MM.1S (cell line): Measurements from ENCODE around the gene MT1F.
A peak's percentile ranks its signal among the peaks of the same experiment; 100 is the strongest.

Source experiments
- DNase-seq: peaks from one replicate; pipeline ENCODE4 v3.0.0-alpha.2; 2015
- H2AFZ ChIP-seq: fragments of 300-600 bp; sonication (generic); 2 replicates; pipeline ENCODE4 v1.6.0; 2016; ENCODE audit warnings: antibody characterized with exemption, low read length
- H3F3A ChIP-seq: fragments of 300-600 bp; sonication (generic); 2 replicates; pipeline ENCODE4 v1.6.1; 2016; ENCODE audit warnings: mild to moderate bottlenecking, antibody characterized with exemption, low read length, moderate library complexity, mixed read lengths; ENCODE audit not compliant: insufficient read depth
- H3K27ac ChIP-seq: fragments of 300-600 bp; sonication (generic); 2 replicates; pipeline ENCODE4 v1.5.1; 2016; ENCODE audit warnings: mild to moderate bottlenecking, low read length
- H3K27me3 ChIP-seq: fragments of 300-600 bp; sonication (generic); replicated peaks from 2 replicates; pipeline ENCODE4 v1.6.0; 2016; ENCODE audit warnings: low read length; ENCODE audit not compliant: insufficient read depth
- H3K36me3 ChIP-seq: fragments of 300-600 bp; sonication (generic); replicated peaks from 2 replicates; pipeline ENCODE4 v1.6.1; 2016; ENCODE audit warnings: mild to moderate bottlenecking, low read length, mixed read lengths; ENCODE audit not compliant: insufficient read depth
- H3K4me1 ChIP-seq: fragments of 300-600 bp; sonication (generic); 2 replicates; pipeline ENCODE4 v1.6.1; 2016; ENCODE audit warnings: low read length, mixed read lengths
- H3K4me2 ChIP-seq: fragments of 300-600 bp; sonication (generic); 2 replicates; pipeline ENCODE4 v1.6.0; 2016; ENCODE audit warnings: low read depth, low read length
- H3K4me3 ChIP-seq: fragments of 300-600 bp; sonication (generic); 2 replicates; pipeline ENCODE4 v1.5.1; 2016; ENCODE audit warnings: low read length, mixed read lengths
- H3K79me2 ChIP-seq: fragments of 300-600 bp; sonication (generic); 2 replicates; pipeline ENCODE4 v1.6.1; 2016; ENCODE audit warnings: mixed run types, low read length, mixed read lengths
- H3K9ac ChIP-seq: fragments of 300-600 bp; sonication (generic); 2 replicates; pipeline ENCODE4 v1.6.1; 2016; ENCODE audit warnings: low read length, mixed read lengths
- H3K9me2 ChIP-seq: fragments of 300-600 bp; sonication (generic); replicated peaks from 2 replicates; pipeline ENCODE4 v1.6.1; 2016; ENCODE audit warnings: mild to moderate bottlenecking, low read length, mixed read lengths; ENCODE audit not compliant: insufficient read depth
- H3K9me3 ChIP-seq: fragments of 300-600 bp; sonication (generic); replicated peaks from 2 replicates; pipeline ENCODE4 v1.6.1; 2016; ENCODE audit warnings: mild to moderate bottlenecking, low read length, mixed read lengths; ENCODE audit not compliant: insufficient read depth
- H4K20me1 ChIP-seq: fragments of 300-600 bp; sonication (generic); 2 replicates; pipeline ENCODE4 v1.6.1; 2016; ENCODE audit warnings: mild to moderate bottlenecking, low read length, moderate library complexity, mixed read lengths; ENCODE audit not compliant: insufficient read depth
- CTCF ChIP-seq: fragments of 300-600 bp; sonication (generic); IDR thresholded peaks from 2 replicates; pipeline ENCODE4 v1.5.1; 2016; ENCODE audit warnings: antibody characterized with exemption, low read length, mixed read lengths
- EZH2 ChIP-seq: fragments of 300-600 bp; sonication (generic); optimal IDR thresholded peaks from 2 replicates; pipeline ENCODE3; 2017; ENCODE audit warnings: low read depth, mild to moderate bottlenecking, antibody characterized with exemption, low read length, mixed read lengths
- EZH2phosphoT487 ChIP-seq: fragments of 300-600 bp; sonication (generic); IDR thresholded peaks from 2 replicates; pipeline ENCODE4 v1.6.1; 2018; ENCODE audit warnings: antibody characterized with exemption, low read length

Gene MT1F

DNA sequence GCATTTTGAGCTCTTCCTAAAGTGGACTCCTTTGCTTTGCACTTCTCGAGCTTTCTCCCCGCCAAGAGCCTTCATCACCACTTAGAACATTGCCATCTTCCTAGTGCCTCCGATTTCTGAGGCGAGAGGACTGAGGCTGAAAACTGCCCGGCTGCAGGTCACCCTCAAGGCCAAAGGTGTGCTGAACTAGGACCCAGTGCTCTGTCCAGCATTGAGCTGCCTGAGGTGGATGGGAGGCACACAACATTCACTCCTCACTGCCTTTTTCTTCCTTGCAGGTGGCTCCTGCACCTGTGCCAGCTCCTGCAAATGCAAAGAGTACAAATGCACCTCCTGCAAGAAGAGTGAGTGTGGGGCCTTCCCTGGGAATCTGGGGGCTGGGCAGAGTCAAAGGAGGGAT, 13.9 kb upstream of the MT1F start:
- Histone ChIP-seq H4K20me1 (no peaks in the 10 kb centered on the region), H3K27me3 (peaks cover 52% of the 10 kb centered on the region), H3K4me3 (peak overlapping the region; percentile 32), H3K27ac (no peak overlapping the region), H3K9me3 (no peaks in the 10 kb centered on the region), H2AFZ (peak overlapping the region; percentile 42), H3F3A (no peaks in the 10 kb centered on the region), H3K9ac (no peak overlapping the region), H3K4me1 (no peaks in the 10 kb centered on the region), H3K9me2 (no peaks in the 10 kb centered on the region), H3K36me3 (no peaks in the 10 kb centered on the region), H3K4me2 (peak overlapping the region; percentile 77), H3K79me2 (no peaks in the 10 kb centered on the region)
- no peak for DNase-seq
- no peak for TF ChIP-seq EZH2
- no peak for TF ChIP-seq EZH2phosphoT487
- no peak for TF ChIP-seq CTCF

GRCh38 chr16:56645311-56645710, 12.4 kb upstream of the MT1F start:
- H3K4me1 ChIP-seq = no peaks in the 10 kb centered on the region
- no peak overlapping the region for H3K27ac ChIP-seq
- no peaks in the 10 kb centered on the region for H3K9me3 ChIP-seq
- TF ChIP-seq CTCF = no peak
- no peak for TF ChIP-seq EZH2phosphoT487
- no peak for TF ChIP-seq EZH2
- H3K27me3 ChIP-seq = peaks cover 38% of the 10 kb centered on the region
- H3K4me3 ChIP-seq = no peak overlapping the region
- H3K9ac ChIP-seq = no peak overlapping the region
- no peaks in the 10 kb centered on the region for H3F3A ChIP-seq
- H2AFZ ChIP-seq = no peak overlapping the region
- H4K20me1 ChIP-seq = no peaks in the 10 kb centered on the region
- H3K4me2 ChIP-seq = no peak overlapping the region
- no peak for DNase-seq
- H3K79me2 ChIP-seq = no peaks in the 10 kb centered on the region
- no peaks in the 10 kb centered on the region for H3K36me3 ChIP-seq
- no peaks in the 10 kb centered on the region for H3K9me2 ChIP-seq

DNA sequence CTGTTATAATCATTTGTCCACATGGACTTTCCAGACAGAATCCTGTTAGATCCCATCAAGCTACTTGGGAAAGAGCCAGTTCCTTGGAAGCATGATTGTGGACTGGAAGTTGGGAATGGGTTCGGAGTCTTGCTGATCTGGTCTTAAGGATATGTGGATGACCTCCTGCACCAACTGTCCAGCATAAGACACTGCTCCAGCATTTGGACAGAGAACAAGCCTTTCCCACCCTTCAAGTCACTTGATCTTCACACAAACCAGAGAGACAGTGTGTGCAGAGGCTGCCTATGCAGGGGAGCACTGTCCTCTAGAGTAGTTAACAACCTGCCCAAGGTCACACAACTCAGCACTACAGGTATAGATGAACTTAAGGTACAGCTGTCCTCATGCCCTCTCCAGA, 11.9 kb upstream of the MT1F start:
- Histone ChIP-seq H3K9me2 (no peaks in the 10 kb centered on the region), H3K4me2 (no peak overlapping the region), H2AFZ (no peak overlapping the region), H3F3A (no peaks in the 10 kb centered on the region), H4K20me1 (no peaks in the 10 kb centered on the region), H3K9me3 (no peaks in the 10 kb centered on the region), H3K4me1 (no peaks in the 10 kb centered on the region), H3K27ac (no peak overlapping the region), H3K36me3 (no peaks in the 10 kb centered on the region), H3K9ac (no peak overlapping the region), H3K4me3 (no peak overlapping the region), H3K79me2 (no peaks in the 10 kb centered on the region), H3K27me3 (peaks cover 35% of the 10 kb centered on the region)
- no peak for DNase-seq
- TF ChIP-seq CTCF (no peak), EZH2 (no peak), EZH2phosphoT487 (no peak)
